Measurements from ENCODE around the gene STARD10.

Gene STARD10

GRCh38 chr11:72779495-72780128 is 14.2 kb downstream of the STARD10 start:
- DNase-seq, result no peak

- no peak for DNase-seq
Measured at GRCh38 chr11:72778535-72779494, 15.0 kb downstream of the STARD10 start.

- DNase-seq, result no peak
Measured at GRCh38 chr11:72777755-72778278, 16.0 kb downstream of the STARD10 start.

- DNase-seq, result no peak
Measured at GRCh38 chr11:72776844-72777754, 16.7 kb downstream of the STARD10 start.

GRCh38 chr11:72776117-72776843 is 17.6 kb downstream of the STARD10 start:
- no peak for DNase-seq

GRCh38 chr11:72775288-72776110 is 18.3 kb downstream of the STARD10 start:
- DNase-seq, result no peak

- DNase-seq, result no peak
Measured at GRCh38 chr11:72774499-72774898, 19.3 kb downstream of the STARD10 start.

- no peak for DNase-seq
Measured at GRCh38 chr11:72773696-72774095, 20.2 kb downstream of the STARD10 start.

GRCh38 chr11:72773291-72773690 is 20.6 kb downstream of the STARD10 start:
- DNase-seq, result no peak

GRCh38 chr11:72772059-72772458 is 21.8 kb downstream of the STARD10 start:
- no peak for DNase-seq

GRCh38 chr11:72771507-72771906 is 22.3 kb downstream of the STARD10 start:
- DNase-seq, result no peak

- DNase-seq, result no peak
Measured at GRCh38 chr11:72770799-72771198, 23.0 kb downstream of the STARD10 start.

GRCh38 chr11:72769680-72770079 is 24.2 kb downstream of the STARD10 start:
- DNase-seq, result no peak

GRCh38 chr11:72768581-72768980 is 25.3 kb downstream of the STARD10 start:
- no peak for DNase-seq

- DNase-seq, result no peak
Measured at GRCh38 chr11:72767203-72768062, 26.4 kb downstream of the STARD10 start.

GRCh38 chr11:72766152-72766902 is 27.5 kb downstream of the STARD10 start:
- no peak for DNase-seq

- DNase-seq, result peak; percentile 69
Measured at GRCh38 chr11:72764503-72764902, 29.3 kb downstream of the STARD10 start.

- DNase-seq, result no peak
Measured at GRCh38 chr11:72763823-72764222, 30.0 kb downstream of the STARD10 start.

GRCh38 chr11:72762641-72763304 is 31.1 kb downstream of the STARD10 start:
- DNase-seq, result no peak

Data from NCI-H2107 (cell line).